IMR-90 (cell line): ENCODE results near the gene AKAP17A. TPM values are rescaled to one million over a fixed set of nuclear protein-coding genes. Genes with fewer than 3 reads are reported as not detected.

Source experiments
- ATAC-seq: fragments of 200-7000 bp; cut with Tn5 transposase; 2 replicates; pipeline ENCODE4 v1.9.1; 2020; ENCODE audit warnings: low read depth, mild to moderate bottlenecking, moderate library complexity
- BruUV-seq: library from RNA; stranded (reverse); fragments of 400-500 nt; replicated peaks from 2 replicates; lab custom pipeline; 2021; lab: Mats Ljungman, UMichigan
- CTCF ChIA-PET: fragments of 300-600 bp; formaldehyde crosslinking; extraction: SDS; loops from one replicate; lab custom pipeline; 2021; ENCODE audit warnings: antibody characterized with exemption; lab: Yijun Ruan, JAX
- POLR2A ChIA-PET: fragments of 300-600 bp; sonication (Branson Sonifier 250); formaldehyde crosslinking; loops from one replicate; lab custom pipeline; 2022; ENCODE audit warnings: antibody characterized with exemption; ENCODE audit not compliant: unreplicated experiment; lab: Charles Lee
- DNase-seq: peaks from one replicate; pipeline ENCODE4 v3.0.0; 2013
- H2AFZ ChIP-seq: replicated peaks from 2 replicates; pipeline ENCODE3; 2013; ENCODE audit warnings: low read length, mild to moderate bottlenecking; ENCODE audit not compliant: poor library complexity
- H2AK5ac ChIP-seq: 2 replicates; pipeline ENCODE4 v1.6.1; 2013; ENCODE audit warnings: low read depth, low read length, inconsistent platforms
- H2AK9ac ChIP-seq: replicated peaks from 2 replicates; pipeline ENCODE3; 2013; ENCODE audit warnings: mild to moderate bottlenecking, low read depth, low read length, moderate library complexity; ENCODE audit not compliant: poor library complexity
- H2BK120ac ChIP-seq: 2 replicates; pipeline ENCODE4 v1.6.1; 2013; ENCODE audit warnings: low read depth, low read length, inconsistent platforms
- H2BK15ac ChIP-seq: 3 replicates; pipeline ENCODE4 v1.6.1; 2013; ENCODE audit warnings: low read depth, low read length, inconsistent platforms
- H2BK20ac ChIP-seq: 2 replicates; pipeline ENCODE4 v1.6.1; 2013; ENCODE audit warnings: low read depth, mild to moderate bottlenecking, inconsistent platforms, low read length, moderate library complexity
- H2BK5ac ChIP-seq: 2 replicates; pipeline ENCODE4 v1.6.1; 2013; ENCODE audit warnings: mild to moderate bottlenecking, low read depth, low read length, inconsistent platforms; ENCODE audit not compliant: poor library complexity, severe bottlenecking
- H3K14ac ChIP-seq: replicated peaks from 2 replicates; pipeline ENCODE4 v1.6.1; 2013; ENCODE audit warnings: low read depth, low read length, inconsistent platforms
- H3K18ac ChIP-seq: 2 replicates; pipeline ENCODE4 v1.6.1; 2013; ENCODE audit warnings: low read depth, low read length, control low read depth
- H3K23ac ChIP-seq: 2 replicates; pipeline ENCODE4 v1.6.1; 2013; ENCODE audit warnings: low read depth, low read length, inconsistent platforms
- H3K27ac ChIP-seq: 2 replicates; pipeline ENCODE4 v1.5.1; 2013; ENCODE audit warnings: mild to moderate bottlenecking, control low read depth, low read length; ENCODE audit not compliant: insufficient read depth
- H3K27me3 ChIP-seq: 2 replicates; pipeline ENCODE4 v1.6.1; 2013; ENCODE audit warnings: low read length; ENCODE audit not compliant: control insufficient read depth, insufficient read depth
- H3K36me3 ChIP-seq: 2 replicates; pipeline ENCODE4 v1.6.1; 2013; ENCODE audit warnings: low read length, mixed read lengths; ENCODE audit not compliant: control insufficient read depth, insufficient read depth
- H3K4ac ChIP-seq: 2 replicates; pipeline ENCODE4 v1.6.1; 2013; ENCODE audit warnings: low read depth, low read length, inconsistent platforms
- H3K4me1 ChIP-seq: 2 replicates; pipeline ENCODE4 v1.6.1; 2013; ENCODE audit warnings: low read length, mixed read lengths; ENCODE audit not compliant: control insufficient read depth, insufficient read depth
- H3K4me2 ChIP-seq: 2 replicates; pipeline ENCODE4 v1.6.1; 2013; ENCODE audit warnings: low read depth, mild to moderate bottlenecking, control low read depth, low read length, moderate library complexity
- H3K4me3 ChIP-seq: 2 replicates; pipeline ENCODE4 v1.5.1; 2013; ENCODE audit warnings: low read depth, mild to moderate bottlenecking, control low read depth, low read length, moderate library complexity; ENCODE audit not compliant: insufficient read depth
- H3K56ac ChIP-seq: 2 replicates; pipeline ENCODE4 v1.6.1; 2013; ENCODE audit warnings: low read length, inconsistent platforms; ENCODE audit not compliant: insufficient read depth; ENCODE audit errors: extremely low read depth
- H3K79me1 ChIP-seq, 2 experiments: 2 replicates each; pipeline ENCODE4 v1.6.1; 2013; ENCODE audit warnings: low read length in 2 of 2, inconsistent platforms in 1 of 2, low read depth in 1 of 2
- H3K9ac ChIP-seq: 2 replicates; pipeline ENCODE4 v1.6.1; 2013; ENCODE audit warnings: low read depth, low read length, control low read depth
- H3K9me1 ChIP-seq: 2 replicates; pipeline ENCODE4 v1.6.1; 2013; ENCODE audit warnings: low read length, inconsistent platforms; ENCODE audit not compliant: insufficient read depth
- H3K9me3 ChIP-seq: 2 replicates; pipeline ENCODE4 v1.6.1; 2013; ENCODE audit warnings: low read length; ENCODE audit not compliant: control insufficient read depth, insufficient read depth
- H4K20me1 ChIP-seq: 2 replicates; pipeline ENCODE4 v1.6.1; 2013; ENCODE audit warnings: low read length, inconsistent platforms; ENCODE audit not compliant: insufficient read depth
- H4K5ac ChIP-seq: 2 replicates; pipeline ENCODE4 v1.6.1; 2013; ENCODE audit warnings: mild to moderate bottlenecking, low read depth, low read length, control low read depth
- H4K8ac ChIP-seq, 2 experiments: 2 replicates each; pipeline ENCODE4 v1.6.1; 2013; ENCODE audit warnings: low read depth in 2 of 2, low read length in 2 of 2, control low read depth in 1 of 2, inconsistent platforms in 1 of 2
- H4K91ac ChIP-seq: 2 replicates; pipeline ENCODE4 v1.6.1; 2013; ENCODE audit warnings: low read depth, low read length, inconsistent platforms; ENCODE audit not compliant: insufficient read depth
- CEBPB ChIP-seq: IDR thresholded peaks from 2 replicates; pipeline ENCODE4 v1.6.1; 2012; ENCODE audit warnings: low read depth, low read length, improper control_type of control experiment
- CHD1 ChIP-seq: IDR thresholded peaks from 2 replicates; pipeline ENCODE4 v1.6.1; 2012; ENCODE audit warnings: low read depth, low read length, improper control_type of control experiment
- FOS ChIP-seq: fragments of 150-350 bp; IDR thresholded peaks from 2 replicates; pipeline ENCODE4 v1.6.1; 2016; ENCODE audit warnings: low read depth, low read length
- MAFK ChIP-seq: IDR thresholded peaks from 2 replicates; pipeline ENCODE4 v1.6.1; 2012; ENCODE audit warnings: low read depth, low read length, improper control_type of control experiment
- MAZ ChIP-seq: IDR thresholded peaks from 2 replicates; pipeline ENCODE4 v1.6.1; 2012; ENCODE audit warnings: low read depth, mild to moderate bottlenecking, low read length, improper control_type of control experiment, moderate library complexity, borderline replicate concordance
- MXI1 ChIP-seq: IDR thresholded peaks from 2 replicates; pipeline ENCODE4 v1.6.1; 2012; ENCODE audit warnings: low read depth, mild to moderate bottlenecking, low read length, moderate library complexity, borderline replicate concordance
- NFE2L2 ChIP-seq: fragments of 150-350 bp; IDR thresholded peaks from 2 replicates; pipeline ENCODE4 v1.6.1; 2016; ENCODE audit warnings: low read depth, mild to moderate bottlenecking, low read length
- POLR2A ChIP-seq: IDR thresholded peaks from 2 replicates; pipeline ENCODE4 v1.6.1; 2012; ENCODE audit warnings: mild to moderate bottlenecking, low read depth, low read length
- RAD21 ChIP-seq: IDR thresholded peaks from 2 replicates; pipeline ENCODE4 v1.6.1; 2012; ENCODE audit warnings: low read length, improper control_type of control experiment
- RFX5 ChIP-seq: IDR thresholded peaks from 2 replicates; pipeline ENCODE4 v1.8.0; 2012; ENCODE audit warnings: low read depth, mild to moderate bottlenecking, low read length, moderate library complexity
- WGBS, 2 experiments: methylation state at CpG; one replicate each; pipeline versions ENCODE4 v1.1.5 to v1.1.7; 2013; ENCODE audit warnings: missing lambda C conversion rate in 2 of 2; ENCODE audit not compliant: insufficient read length in 1 of 2; ENCODE audit errors: extremely low coverage in 2 of 2; 5-methylcytosine and 5-hydroxymethylcytosine counted together
- dilution Hi-C: fragments of 300-500 bp; cut with HindIII; formaldehyde crosslinking; loops from one replicate; pipeline ENCODE4 v1.14.3; 2018; ENCODE audit warnings: low sequenced_read_pairs; ENCODE audit not compliant: unreplicated experiment
- in situ Hi-C: fragments of 300-500 bp; cut with MboI; formaldehyde crosslinking; loops from 3 replicates; pipeline ENCODE4 v1.14.3; 2019; ENCODE audit warnings: low sequenced_read_pairs, inconsistent platforms, mixed read lengths
- intact Hi-C: fragments of 100-400 bp; cut with micrococcal nuclease; formaldehyde crosslinking; loops from 2 replicates; pipeline ENCODE4 v1.10.0; 2022
- polyA plus RNA-seq, 3 experiments: library from polyadenylated mRNA; depleted of rRNA; stranded (reverse); fragments of >200 nt; gene quantifications; 2 replicates each; pipeline ENCODE4 v1.2.3, GENCODE V29; 2012; ENCODE audit warnings: low replicate concordance in 1 of 3
- total RNA-seq: library from RNA; depleted of rRNA; stranded (reverse); fragments of >200 nt; gene quantifications from 2 replicates; pipeline ENCODE4 v1.2.3, GENCODE V29; 2012
- TF ChIP-seq, protein P1 (sequence below): fragments of 150-350 bp; IDR thresholded peaks from 2 replicates; pipeline ENCODE4 v1.6.1; 2016; ENCODE audit warnings: low read depth, mild to moderate bottlenecking, low read length, moderate library complexity, borderline replicate concordance
- TF ChIP-seq, protein P2 (sequence below): fragments of 150-350 bp; IDR thresholded peaks from 2 replicates; pipeline ENCODE4 v1.6.1; 2017; ENCODE audit warnings: mild to moderate bottlenecking, antibody characterized with exemption, low read length, low read depth

AKAP17A gene
- total and polyA plus RNA-seq, 2 of the 4 experiments (the other 2 are of a cell fraction) = 9.0 to 23.7 TPM

DNA sequence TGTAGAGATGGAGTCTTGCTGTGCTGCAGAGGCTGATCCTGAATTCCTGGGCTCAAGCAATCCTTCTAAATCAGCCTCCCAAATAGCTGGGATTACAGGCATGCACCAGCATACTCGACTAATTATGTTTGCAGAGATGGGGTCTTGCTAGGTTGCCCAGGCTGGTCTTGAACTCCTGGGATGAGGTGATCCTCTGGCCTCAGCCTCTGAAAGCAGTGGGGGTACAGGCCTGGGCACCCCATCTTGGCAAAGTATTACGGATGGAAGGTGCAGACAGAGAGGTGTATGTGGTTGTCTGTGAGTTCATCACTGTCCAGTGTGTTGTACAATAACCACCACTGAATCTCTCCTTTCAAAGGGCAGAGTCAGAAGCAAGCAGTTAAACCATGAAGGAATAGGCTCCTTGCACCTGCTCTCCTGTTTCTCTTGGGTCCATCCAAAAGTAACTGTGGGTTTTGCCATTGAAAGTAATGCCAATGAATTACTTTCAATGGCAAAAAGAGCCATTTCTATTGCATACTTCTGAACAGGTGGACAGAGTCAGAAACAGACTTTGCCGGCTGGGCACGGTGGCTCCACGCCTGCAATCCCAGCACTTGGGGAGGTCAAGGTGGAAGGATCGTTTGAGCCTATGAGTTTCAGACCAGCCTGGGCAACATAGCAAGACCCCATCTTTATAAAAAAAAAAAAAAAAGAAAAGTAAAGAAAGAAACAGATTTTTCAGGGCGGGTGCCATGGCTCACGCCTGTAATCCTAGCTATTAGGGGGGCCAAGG is 7.0 kb upstream of the AKAP17A start:
- POLR2A ChIA-PET = no interaction called here
- H3K14ac ChIP-seq = no peak overlapping the region
- CTCF ChIA-PET = no interaction called here
- H2AFZ ChIP-seq = no peak overlapping the region
- no peaks in the 10 kb centered on the region for H3K9me3 ChIP-seq
- no peaks in the 10 kb centered on the region for H3K4me1 ChIP-seq
- ATAC-seq (no peak), DNase-seq (no peak)
- no peak overlapping the region for H3K4ac ChIP-seq
- H3K23ac ChIP-seq = no peak overlapping the region
- no peak overlapping the region for H4K8ac ChIP-seq
- H2AK9ac ChIP-seq = no peak overlapping the region
- WGBS, 2 experiments = no CpG with 5 or more reads among the region's 8 CpGs
- no peak overlapping the region for H2BK5ac ChIP-seq
- H3K9me1 ChIP-seq = no peaks in the 10 kb centered on the region
- H3K9ac ChIP-seq = no peak overlapping the region
- H2BK20ac ChIP-seq = no peak overlapping the region
- H3K36me3 ChIP-seq = no peaks in the 10 kb centered on the region
- no peak overlapping the region for H3K4me3 ChIP-seq
- no peak overlapping the region for H4K91ac ChIP-seq
- H3K27me3 ChIP-seq = no peaks in the 10 kb centered on the region
- H3K18ac ChIP-seq = no peak overlapping the region
- intact Hi-C loops = no loop called here
- no peak overlapping the region for H3K27ac ChIP-seq
- H3K56ac ChIP-seq = no peak overlapping the region
- no peaks in the 10 kb centered on the region for H3K79me1 ChIP-seq
- no peak overlapping the region for H3K4me2 ChIP-seq
- no peak overlapping the region for H4K5ac ChIP-seq
- TF ChIP-seq MAFK (no peak), POLR2A (no peak), RAD21 (no peak), MAZ (no peak), MXI1 (no peak), FOS (no peak), RFX5 (no peak), CEBPB (no peak), CHD1 (no peak), NFE2L2 (no peak)
- TF ChIP-seq, protein P1, sequence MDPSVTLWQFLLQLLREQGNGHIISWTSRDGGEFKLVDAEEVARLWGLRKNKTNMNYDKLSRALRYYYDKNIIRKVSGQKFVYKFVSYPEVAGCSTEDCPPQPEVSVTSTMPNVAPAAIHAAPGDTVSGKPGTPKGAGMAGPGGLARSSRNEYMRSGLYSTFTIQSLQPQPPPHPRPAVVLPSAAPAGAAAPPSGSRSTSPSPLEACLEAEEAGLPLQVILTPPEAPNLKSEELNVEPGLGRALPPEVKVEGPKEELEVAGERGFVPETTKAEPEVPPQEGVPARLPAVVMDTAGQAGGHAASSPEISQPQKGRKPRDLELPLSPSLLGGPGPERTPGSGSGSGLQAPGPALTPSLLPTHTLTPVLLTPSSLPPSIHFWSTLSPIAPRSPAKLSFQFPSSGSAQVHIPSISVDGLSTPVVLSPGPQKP = no peak
- TF ChIP-seq, protein P2, sequence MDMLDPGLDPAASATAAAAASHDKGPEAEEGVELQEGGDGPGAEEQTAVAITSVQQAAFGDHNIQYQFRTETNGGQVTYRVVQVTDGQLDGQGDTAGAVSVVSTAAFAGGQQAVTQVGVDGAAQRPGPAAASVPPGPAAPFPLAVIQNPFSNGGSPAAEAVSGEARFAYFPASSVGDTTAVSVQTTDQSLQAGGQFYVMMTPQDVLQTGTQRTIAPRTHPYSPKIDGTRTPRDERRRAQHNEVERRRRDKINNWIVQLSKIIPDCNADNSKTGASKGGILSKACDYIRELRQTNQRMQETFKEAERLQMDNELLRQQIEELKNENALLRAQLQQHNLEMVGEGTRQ = no peak
- in situ Hi-C loops = loop anchor here (25.0 kb wide), 1 partner anchor 122 kb away; the partner anchor contains the start of gene ASMTL
- no TSS peak for BruUV-seq
- no peaks in the 10 kb centered on the region for H4K20me1 ChIP-seq
- no peak overlapping the region for H2BK15ac ChIP-seq
- H2BK120ac ChIP-seq = no peak overlapping the region
- dilution Hi-C loops = no loop called here
- H2AK5ac ChIP-seq = no peak overlapping the region
